DND-41 (cell line): Measurements from ENCODE around the gene SLC44A1.
"Not testable (repeated sequence)": the region's sequence is repeated elsewhere in the genome, so short reads cannot be mapped to it uniquely, and the experiment has no call there.

Experiments
- ATAC-seq: fragments of 200-7000 bp; cut with Tn5 transposase; 3 replicates; pipeline ENCODE4 v1.9.1; 2021; ENCODE audit warnings: low read depth; ENCODE audit not compliant: insufficient read depth
- DNase-seq: peaks from one replicate; pipeline ENCODE4 v3.0.0-alpha.2; 2020
- H2AFZ ChIP-seq: 2 replicates; pipeline ENCODE4 v1.6.0; 2012; ENCODE audit warnings: low read depth, low read length
- H3K27ac ChIP-seq: 2 replicates; pipeline ENCODE4 v1.5.1; 2012; ENCODE audit warnings: low read length, inconsistent platforms
- H3K27me3 ChIP-seq: fragments of 200-600 bp; sonication (generic); 2 replicates; pipeline ENCODE4 v1.6.0; 2012; ENCODE audit warnings: low read length, mild to moderate bottlenecking, inconsistent platforms; ENCODE audit not compliant: insufficient read depth, poor library complexity
- H3K36me3 ChIP-seq: 2 replicates; pipeline ENCODE4 v1.5.1; 2012; ENCODE audit warnings: low read length, inconsistent platforms; ENCODE audit not compliant: insufficient read depth
- H3K4me1 ChIP-seq: 2 replicates; pipeline ENCODE4 v1.5.1; 2012; ENCODE audit warnings: mild to moderate bottlenecking, low read length; ENCODE audit not compliant: insufficient read depth
- H3K4me2 ChIP-seq: 2 replicates; pipeline ENCODE4 v1.6.0; 2012; ENCODE audit warnings: mild to moderate bottlenecking, moderate library complexity, low read length, inconsistent platforms; ENCODE audit not compliant: insufficient read depth
- H3K4me3 ChIP-seq, 2 experiments: fragments of 200-600 bp in 1 of 2; shearing (Covaris generic) in 1 of 2; 2 replicates each; pipeline ENCODE4 v1.5.1; 2012 to 2016; ENCODE audit warnings: inconsistent platforms in 2 of 2, low read length in 2 of 2, mild to moderate bottlenecking in 2 of 2, low read depth in 1 of 2, moderate library complexity in 1 of 2
- H3K79me2 ChIP-seq: 2 replicates; pipeline ENCODE4 v1.6.0; 2012; ENCODE audit warnings: low read length, inconsistent platforms; ENCODE audit not compliant: insufficient read depth
- H3K9ac ChIP-seq: 2 replicates; pipeline ENCODE4 v1.6.0; 2012; ENCODE audit warnings: low read depth, mild to moderate bottlenecking, inconsistent platforms, low read length, moderate library complexity
- H3K9me3 ChIP-seq: 2 replicates; pipeline ENCODE4 v1.5.1; 2012; ENCODE audit warnings: low read length, moderate library complexity, mild to moderate bottlenecking, inconsistent platforms; ENCODE audit not compliant: insufficient read depth, severe bottlenecking
- H4K20me1 ChIP-seq: 2 replicates; pipeline ENCODE4 v1.6.0; 2012; ENCODE audit warnings: low read length; ENCODE audit not compliant: insufficient read depth
- CTCF ChIP-seq: IDR thresholded peaks from 2 replicates; pipeline ENCODE4 v1.5.1; 2012; ENCODE audit warnings: borderline replicate concordance, low read length, moderate library complexity, mild to moderate bottlenecking; ENCODE audit not compliant: poor library complexity, severe bottlenecking; ENCODE audit errors: extremely low read depth
- EZH2 ChIP-seq: IDR thresholded peaks from 3 replicates; pipeline ENCODE4 v1.6.1; 2012; ENCODE audit warnings: borderline replicate concordance, low read depth, mild to moderate bottlenecking, moderate library complexity, low read length, inconsistent platforms; ENCODE audit not compliant: severe bottlenecking

SLC44A1 gene

GRCh38 chr9:105262497-105262896 lies 18.0 kb downstream of the SLC44A1 start:
- Histone ChIP-seq H3K9ac (no peak overlapping the region), H3K9me3 (no peaks in the 10 kb centered on the region), H4K20me1 (no peaks in the 10 kb centered on the region; the same call in 1 of the 2 replicates), H3K4me1 (peaks cover 28% of the 10 kb centered on the region), H3K36me3 (no peaks in the 10 kb centered on the region), H3K4me2 (no peak overlapping the region), H2AFZ (no peak overlapping the region), H3K27ac (no peak overlapping the region), H3K79me2 (peaks cover 37% of the 10 kb centered on the region; the same call in 1 of the 2 replicates), H3K4me3 (no peak overlapping the region), H3K27me3 (no peaks in the 10 kb centered on the region)
- TF ChIP-seq EZH2 (no peak), CTCF (no peak)
- DNase-seq (no peak), ATAC-seq (no peak)

- DNase-seq = no peak
- H3K27ac ChIP-seq = no peak overlapping the region
- no peak overlapping the region for H3K4me3 ChIP-seq
- H2AFZ ChIP-seq = no peak overlapping the region
- TF ChIP-seq EZH2 (no peak), CTCF (no peak)
- H3K4me2 ChIP-seq = no peak overlapping the region
- no peak overlapping the region for H3K9ac ChIP-seq
- H3K4me1 ChIP-seq = peaks cover 14% of the 10 kb centered on the region
- H3K9me3 ChIP-seq = no peaks in the 10 kb centered on the region
- no peaks in the 10 kb centered on the region for H3K27me3 ChIP-seq
- no peak for ATAC-seq
- no peaks in the 10 kb centered on the region; the same call in 1 of the 2 replicates for H4K20me1 ChIP-seq
- no peaks in the 10 kb centered on the region for H3K36me3 ChIP-seq
- peaks cover 32% of the 10 kb centered on the region; the same call in 1 of the 2 replicates for H3K79me2 ChIP-seq
Observed at GRCh38 chr9:105264380-105264779, 19.9 kb downstream of the SLC44A1 start.

- H3K9ac ChIP-seq, H3K27ac ChIP-seq, H3K36me3 ChIP-seq, H2AFZ ChIP-seq, ATAC-seq, H3K27me3 ChIP-seq, H4K20me1 ChIP-seq, H3K9me3 ChIP-seq, H3K4me3 ChIP-seq, H3K4me2 ChIP-seq, DNase-seq: not testable (repeated sequence)
- Histone ChIP-seq H3K79me2 (peaks cover 21% of the 10 kb centered on the region; the same call in 1 of the 2 replicates), H3K4me1 (peaks cover 25% of the 10 kb centered on the region)
Observed at GRCh38 chr9:105268254-105268653, 23.8 kb downstream of the SLC44A1 start.

- Histone ChIP-seq H3K27me3 (no peaks in the 10 kb centered on the region), H2AFZ (no peak overlapping the region), H3K36me3 (no peaks in the 10 kb centered on the region), H3K4me3 (no peak overlapping the region), H3K9me3 (no peaks in the 10 kb centered on the region), H3K9ac (no peak overlapping the region), H3K4me2 (no peak overlapping the region), H3K4me1 (peaks cover 25% of the 10 kb centered on the region), H3K79me2 (peaks cover 17% of the 10 kb centered on the region; the same call in 1 of the 2 replicates), H4K20me1 (no peaks in the 10 kb centered on the region), H3K27ac (peak overlapping the region; percentile 33; the same call in 1 of the 2 replicates)
- TF ChIP-seq EZH2 (no peak), CTCF (no peak)
- DNase-seq = no peak
- no peak for ATAC-seq
Observed at GRCh38 chr9:105269593-105269992, 25.1 kb downstream of the SLC44A1 start.
